Ishikawa (cell line): ENCODE data around the gene GTF2IRD1.

Source experiments
- CREB1 ChIP-seq: IDR thresholded peaks from 2 replicates; pipeline ENCODE4 v1.6.1; 2012; ENCODE audit warnings: low read depth
- YY1 ChIP-seq: IDR thresholded peaks from 2 replicates; pipeline ENCODE4 v1.6.1; 2012; ENCODE audit warnings: low read depth

- no peak for TF ChIP-seq CREB1
- no peak for TF ChIP-seq YY1
Observed at GRCh38 chr7:74573512-74573911, 119.8 kb downstream of the GTF2IRD1 start.
